ENCODE data around the gene ABI1. TPM values are rescaled to one million over a fixed set of nuclear protein-coding genes. Genes with fewer than 3 reads are reported as not detected.

Gene ABI1
- total and polyA plus RNA-seq, 2 of the 4 experiments (the other 2 are of a cell fraction): 49.6 to 71.3 TPM

DNA sequence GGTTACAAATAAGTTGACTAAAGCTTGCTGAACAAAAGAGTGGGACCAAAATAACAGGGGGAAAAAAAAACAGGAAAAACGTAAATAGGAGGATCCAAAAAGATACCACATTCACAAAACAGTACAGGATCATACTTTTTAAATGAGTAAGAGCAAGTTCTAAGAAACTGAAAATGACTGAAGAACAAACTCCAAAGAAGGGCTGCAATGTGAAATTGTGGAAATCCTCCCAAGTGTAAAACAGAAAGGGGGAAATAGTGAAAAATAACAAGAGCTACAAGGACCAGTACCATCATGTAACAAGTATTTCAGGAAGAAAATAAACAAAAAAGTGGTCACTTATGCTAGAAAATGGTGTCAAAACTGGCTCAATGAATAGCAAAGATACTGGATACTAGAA, 116.9 kb downstream of the ABI1 start:
- Histone ChIP-seq H3K4me2 (ENCODE audit: low read depth, low read length) (no peak overlapping the region), H3K4ac (ENCODE audit: low read depth, low read length) (no peak overlapping the region), H3K56ac (ENCODE audit: extremely low read depth, insufficient read depth, low read length) (no peak overlapping the region), H3K14ac (replicated peaks; ENCODE audit: low read depth, low read length) (no peak overlapping the region), H4K20me1 (ENCODE audit: insufficient read depth, low read length) (no peaks in the 10 kb centered on the region), H2AK5ac (ENCODE audit: low read depth, low read length) (no peak overlapping the region), H4K8ac (ENCODE audit: low read depth in 2 of 2, low read length in 2 of 2) (no peak overlapping the region), H2BK120ac (ENCODE audit: low read depth, low read length) (no peak overlapping the region), H2BK5ac (ENCODE audit: low read depth, low read length, poor library complexity, severe bottlenecking) (no peak overlapping the region), H3K18ac (ENCODE audit: low read depth, low read length) (no peak overlapping the region), H3K27me3 (ENCODE audit: control insufficient read depth, insufficient read depth, low read length) (no peaks in the 10 kb centered on the region), H3K9me1 (ENCODE audit: insufficient read depth, low read length) (no peaks in the 10 kb centered on the region), H3K4me3 (ENCODE audit: insufficient read depth, low read depth, low read length) (no peak overlapping the region), H3K79me1 (ENCODE audit: low read depth in 1 of 2, low read length in 2 of 2) (peaks cover 0 to 3% of the 10 kb centered on the region in 2 experiments; a peak in 3 of 4 replicates), H2AFZ (replicated peaks; ENCODE audit: low read length, poor library complexity) (no peak overlapping the region), H3K36me3 (ENCODE audit: control insufficient read depth, insufficient read depth, low read length) (peaks cover 15% of the 10 kb centered on the region), H4K91ac (ENCODE audit: insufficient read depth, low read depth, low read length) (no peak overlapping the region), H3K27ac (ENCODE audit: insufficient read depth, low read length) (no peak overlapping the region), H2BK20ac (ENCODE audit: low read depth, low read length) (no peak overlapping the region), H3K23ac (ENCODE audit: low read depth, low read length) (no peak overlapping the region), H2AK9ac (replicated peaks; ENCODE audit: low read depth, low read length, poor library complexity) (no peak overlapping the region), H2BK15ac (ENCODE audit: low read depth, low read length) (no peak overlapping the region), H3K9ac (ENCODE audit: low read depth, low read length) (no peak overlapping the region), H4K5ac (ENCODE audit: low read depth, low read length) (no peak overlapping the region), H3K9me3 (ENCODE audit: control insufficient read depth, insufficient read depth, low read length) (no peaks in the 10 kb centered on the region), H3K4me1 (ENCODE audit: control insufficient read depth, insufficient read depth, low read length) (no peaks in the 10 kb centered on the region)
- intact Hi-C loops (cut with micrococcal nuclease): no loop called here
- dilution Hi-C loops (cut with HindIII; ENCODE audit: low sequenced_read_pairs, unreplicated experiment): no loop called here
- no TSS peak for BruUV-seq (replicated peaks)
- TF ChIP-seq FOS (IDR thresholded peaks at IDR 0.05; ENCODE audit: low read depth, low read length): no peak
- TF ChIP-seq MAFK (IDR thresholded peaks at IDR 0.05; ENCODE audit: low read depth, low read length): no peak
- no peak for TF ChIP-seq CHD1 (IDR thresholded peaks at IDR 0.05; ENCODE audit: low read depth, low read length)
- TF ChIP-seq BHLHE40 (IDR thresholded peaks at IDR 0.05; ENCODE audit: low read depth, low read length): no peak
- no peak for TF ChIP-seq MXI1 (IDR thresholded peaks at IDR 0.05; ENCODE audit: borderline replicate concordance, low read depth, low read length)
- no peak for TF ChIP-seq MAZ (IDR thresholded peaks at IDR 0.05; ENCODE audit: borderline replicate concordance, low read depth, low read length)
- TF ChIP-seq SMC3 (IDR thresholded peaks at IDR 0.05; ENCODE audit: low read depth, low read length): no peak
- TF ChIP-seq RCOR1 (IDR thresholded peaks at IDR 0.05; ENCODE audit: insufficient replicate concordance, low read length): no peak
- TF ChIP-seq, protein P1, sequence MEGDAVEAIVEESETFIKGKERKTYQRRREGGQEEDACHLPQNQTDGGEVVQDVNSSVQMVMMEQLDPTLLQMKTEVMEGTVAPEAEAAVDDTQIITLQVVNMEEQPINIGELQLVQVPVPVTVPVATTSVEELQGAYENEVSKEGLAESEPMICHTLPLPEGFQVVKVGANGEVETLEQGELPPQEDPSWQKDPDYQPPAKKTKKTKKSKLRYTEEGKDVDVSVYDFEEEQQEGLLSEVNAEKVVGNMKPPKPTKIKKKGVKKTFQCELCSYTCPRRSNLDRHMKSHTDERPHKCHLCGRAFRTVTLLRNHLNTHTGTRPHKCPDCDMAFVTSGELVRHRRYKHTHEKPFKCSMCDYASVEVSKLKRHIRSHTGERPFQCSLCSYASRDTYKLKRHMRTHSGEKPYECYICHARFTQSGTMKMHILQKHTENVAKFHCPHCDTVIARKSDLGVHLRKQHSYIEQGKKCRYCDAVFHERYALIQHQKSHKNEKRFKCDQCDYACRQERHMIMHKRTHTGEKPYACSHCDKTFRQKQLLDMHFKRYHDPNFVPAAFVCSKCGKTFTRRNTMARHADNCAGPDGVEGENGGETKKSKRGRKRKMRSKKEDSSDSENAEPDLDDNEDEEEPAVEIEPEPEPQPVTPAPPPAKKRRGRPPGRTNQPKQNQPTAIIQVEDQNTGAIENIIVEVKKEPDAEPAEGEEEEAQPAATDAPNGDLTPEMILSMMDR (conservative IDR thresholded peaks at IDR 0.05; ENCODE audit: low read depth, low read length): no peak
- ChIA-PET CTCF (no interaction called here), POLR2A (ENCODE audit: unreplicated experiment) (no interaction called here)
- DNase-seq (no peak), ATAC-seq (ENCODE audit: low read depth) (no peak)
- in situ Hi-C loops (cut with MboI; ENCODE audit: low sequenced_read_pairs): no loop called here
- no CpG with 5 or more reads among the region's 1 CpG for WGBS, 2 experiments (ENCODE audit: extremely low coverage in 2 of 2, insufficient read length in 1 of 2)
